VCaP (cell line): ENCODE results near the gene RAB11B.
A peak's percentile ranks its signal among the peaks of the same experiment; 100 is the strongest.

Experiments used
- H3K27ac ChIP-seq: fragments of 450-650 bp; 2 replicates; pipeline ENCODE4 v1.5.1; 2017
- CTCF ChIP-seq: fragments of 450-650 bp; conservative IDR thresholded peaks from 2 replicates; pipeline ENCODE4 v1.5.1; 2017; ENCODE audit warnings: mild to moderate bottlenecking, moderate library complexity

Gene RAB11B

GRCh38 chr19:8391198-8392016 is 1.2 kb downstream of the RAB11B start:
- no peak for TF ChIP-seq CTCF
- no peak overlapping the region for H3K27ac ChIP-seq

GRCh38 chr19:8392017-8392591 is 1.9 kb downstream of the RAB11B start:
- H3K27ac ChIP-seq: no peak overlapping the region
- no peak for TF ChIP-seq CTCF

GRCh38 chr19:8393192-8393870 is 3.2 kb downstream of the RAB11B start:
- H3K27ac ChIP-seq: no peak overlapping the region
- no peak for TF ChIP-seq CTCF

GRCh38 chr19:8393871-8394250 is 3.7 kb downstream of the RAB11B start:
- peak overlapping the region; percentile 22; the same call in 1 of the 2 replicates for H3K27ac ChIP-seq
- TF ChIP-seq CTCF: no peak

GRCh38 chr19:8395621-8396082 is 5.5 kb downstream of the RAB11B start:
- H3K27ac ChIP-seq: peak overlapping the region; percentile 22
- TF ChIP-seq CTCF: no peak

- TF ChIP-seq CTCF: no peak
- H3K27ac ChIP-seq: no peak overlapping the region
These were observed 6.0 kb downstream of the RAB11B start for GRCh38 chr19:8396185-8396562.

- H3K27ac ChIP-seq: no peak overlapping the region
- TF ChIP-seq CTCF: peak; percentile 61
These were observed 6.5 kb downstream of the RAB11B start for GRCh38 chr19:8396563-8397203.
